GDM1 (cell line): Measurements from ENCODE around the gene BTNL8.
"Not testable (repeated sequence)": the region's sequence is repeated elsewhere in the genome, so short reads cannot be mapped to it uniquely, and the experiment has no call there.

Experiments
- DNase-seq: peaks from one replicate; lab custom pipeline; 2025; lab: John Stamatoyannopoulos, UW

Gene BTNL8

DNA sequence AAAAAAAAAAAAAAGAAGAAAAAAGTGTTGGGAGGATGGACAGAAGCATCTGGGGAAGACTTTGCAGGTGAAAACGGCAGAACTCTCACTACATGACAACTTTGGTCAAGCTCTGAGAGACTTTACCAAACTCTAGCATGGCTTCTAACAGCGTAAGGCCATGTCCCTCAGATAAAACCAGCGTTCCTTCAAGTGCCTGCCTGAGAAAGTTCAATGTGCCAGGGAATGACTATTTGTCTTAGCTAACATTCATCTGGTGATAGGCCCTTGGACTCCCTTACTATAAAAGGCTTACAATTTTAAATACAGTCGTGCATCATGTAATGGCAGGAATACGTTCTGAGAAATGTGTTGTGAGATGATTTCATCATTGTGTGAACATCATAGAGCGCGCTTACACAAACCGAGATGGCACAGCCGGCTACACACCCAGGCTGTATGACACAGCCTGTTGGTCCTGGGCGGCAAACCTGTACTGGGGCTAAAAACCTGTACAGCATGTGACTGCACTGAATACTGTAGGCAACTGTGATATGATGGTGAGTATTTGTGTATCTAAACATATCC is 23.0 kb upstream of the BTNL8 start:
- no peak for DNase-seq

GRCh38 chr5:180885845-180886529 is 13.0 kb upstream of the BTNL8 start:
- DNase-seq = not testable (repeated sequence)

DNA sequence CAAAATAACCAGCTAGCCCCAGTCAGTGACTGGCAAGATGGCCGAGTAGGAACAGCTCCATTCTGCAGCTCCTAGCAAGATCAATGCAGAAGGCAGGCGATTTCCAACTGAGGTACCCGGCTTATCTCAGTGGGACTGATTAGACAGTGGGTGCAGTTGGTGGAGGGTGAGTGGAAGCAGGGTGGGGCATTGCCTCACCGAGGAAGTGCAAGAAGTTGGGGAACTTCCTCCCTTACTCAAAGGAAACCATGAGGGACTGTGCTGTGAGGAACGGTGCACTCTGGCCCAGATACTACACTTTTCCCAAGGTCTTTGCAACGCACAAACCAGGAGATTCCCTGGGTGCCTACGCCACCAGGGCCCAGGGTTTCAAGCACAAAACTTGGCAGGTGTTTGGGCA is 9.6 kb upstream of the BTNL8 start:
- DNase-seq = no peak

- DNase-seq = not testable (repeated sequence)
Measured at GRCh38 chr5:180895330-180895729, 3.6 kb upstream of the BTNL8 start.

- DNase-seq = no peak
Measured at GRCh38 chr5:180900178-180900577, 1.2 kb downstream of the BTNL8 start.

GRCh38 chr5:180901319-180902009 is 2.5 kb downstream of the BTNL8 start:
- DNase-seq = no peak

GRCh38 chr5:180908400-180908799 is 9.4 kb downstream of the BTNL8 start:
- DNase-seq = no peak

- DNase-seq = no peak
Measured at GRCh38 chr5:180908998-180909731, 10.2 kb downstream of the BTNL8 start.

DNA sequence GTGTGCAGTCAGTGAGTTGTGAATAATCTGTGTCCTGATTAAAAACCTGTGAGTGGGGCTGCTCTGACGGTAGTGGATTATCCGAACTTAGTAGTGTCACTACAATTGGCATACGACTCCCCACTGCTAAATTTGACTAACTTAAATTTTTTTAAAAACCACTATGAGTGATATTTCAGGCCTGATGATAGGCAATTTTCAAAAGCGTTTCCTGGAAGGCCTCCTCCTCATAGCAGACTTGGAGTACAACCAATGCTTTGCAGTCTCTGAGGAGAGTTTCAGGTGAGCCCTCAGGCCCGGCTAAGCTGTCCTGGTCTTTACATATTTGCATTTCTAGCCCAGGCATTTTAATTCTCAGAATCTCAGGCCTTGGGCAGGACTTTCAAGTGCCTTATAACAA is 10.8 kb downstream of the BTNL8 start:
- no peak for DNase-seq

DNA sequence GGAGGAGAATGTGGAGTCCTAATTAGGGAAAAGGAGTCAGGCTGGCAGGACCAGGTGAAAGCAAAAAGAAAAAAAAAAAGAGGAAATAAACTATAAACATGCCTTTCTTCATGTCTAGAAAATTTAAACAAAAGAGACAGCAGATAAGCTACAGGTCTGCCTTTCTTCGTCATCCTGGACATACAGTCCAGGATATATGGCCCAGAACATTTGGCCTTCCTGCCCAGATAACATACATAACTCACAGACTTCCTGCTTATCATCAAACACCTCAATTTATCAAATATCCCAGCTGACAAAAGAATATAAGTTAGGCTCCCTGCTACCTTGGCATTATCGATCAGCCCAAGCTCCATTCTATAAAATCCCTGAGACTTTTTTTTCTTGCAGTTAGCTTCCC is 11.2 kb downstream of the BTNL8 start:
- DNase-seq = no peak

DNA sequence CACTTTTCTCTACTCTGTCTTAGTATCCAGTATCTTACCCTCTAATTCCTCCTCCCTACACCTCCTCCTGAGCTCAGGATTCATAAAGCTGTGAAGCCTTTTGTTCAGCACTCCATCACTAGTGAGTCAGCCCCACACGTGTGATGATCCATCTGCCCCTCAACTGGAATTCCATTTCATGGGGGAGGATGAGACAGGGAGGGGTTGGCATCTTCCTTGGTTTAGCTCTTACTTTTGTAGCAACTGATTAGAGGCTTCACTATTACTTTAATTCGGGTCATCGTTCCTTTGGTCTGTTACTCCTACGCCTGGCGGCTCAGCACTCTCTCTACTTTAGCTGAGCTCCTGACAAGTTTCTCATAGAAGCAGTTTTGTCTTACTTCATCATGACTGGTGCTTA is 11.8 kb downstream of the BTNL8 start:
- DNase-seq = no peak

DNA sequence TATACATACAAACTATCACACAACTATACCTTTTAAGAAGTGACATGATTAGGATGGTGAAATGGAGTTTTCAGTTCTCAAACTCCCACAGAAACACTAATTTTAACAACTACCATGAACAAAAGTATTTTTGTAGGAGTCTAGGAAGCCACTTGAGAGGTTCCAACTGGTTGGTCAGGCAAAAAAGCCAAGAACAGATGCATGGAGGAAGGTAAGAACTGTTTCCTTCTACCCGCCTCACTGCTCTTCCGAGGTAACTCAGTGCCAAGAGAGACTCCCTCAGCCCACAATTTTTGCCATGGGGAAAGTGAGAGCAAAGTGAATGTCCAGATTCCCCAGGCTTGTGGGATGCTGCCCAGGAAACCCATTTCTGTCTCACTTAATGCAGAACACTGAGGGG is 15.7 kb downstream of the BTNL8 start:
- DNase-seq = no peak

- DNase-seq = no peak
Measured at GRCh38 chr5:180915924-180916323, 17.0 kb downstream of the BTNL8 start.

GRCh38 chr5:180918380-180918779 is 19.4 kb downstream of the BTNL8 start:
- DNase-seq = no peak

GRCh38 chr5:180920710-180921109 is 21.8 kb downstream of the BTNL8 start:
- DNase-seq = no peak

- DNase-seq = no peak
Measured at GRCh38 chr5:180922932-180923331, 24.0 kb downstream of the BTNL8 start.

- no peak for DNase-seq
Measured at GRCh38 chr5:180932660-180933059, 33.7 kb downstream of the BTNL8 start.

- no peak for DNase-seq
Measured at GRCh38 chr5:180935203-180935602, 36.2 kb downstream of the BTNL8 start.

- DNase-seq = no peak
Measured at GRCh38 chr5:180938294-180938693, 39.3 kb downstream of the BTNL8 start.

DNA sequence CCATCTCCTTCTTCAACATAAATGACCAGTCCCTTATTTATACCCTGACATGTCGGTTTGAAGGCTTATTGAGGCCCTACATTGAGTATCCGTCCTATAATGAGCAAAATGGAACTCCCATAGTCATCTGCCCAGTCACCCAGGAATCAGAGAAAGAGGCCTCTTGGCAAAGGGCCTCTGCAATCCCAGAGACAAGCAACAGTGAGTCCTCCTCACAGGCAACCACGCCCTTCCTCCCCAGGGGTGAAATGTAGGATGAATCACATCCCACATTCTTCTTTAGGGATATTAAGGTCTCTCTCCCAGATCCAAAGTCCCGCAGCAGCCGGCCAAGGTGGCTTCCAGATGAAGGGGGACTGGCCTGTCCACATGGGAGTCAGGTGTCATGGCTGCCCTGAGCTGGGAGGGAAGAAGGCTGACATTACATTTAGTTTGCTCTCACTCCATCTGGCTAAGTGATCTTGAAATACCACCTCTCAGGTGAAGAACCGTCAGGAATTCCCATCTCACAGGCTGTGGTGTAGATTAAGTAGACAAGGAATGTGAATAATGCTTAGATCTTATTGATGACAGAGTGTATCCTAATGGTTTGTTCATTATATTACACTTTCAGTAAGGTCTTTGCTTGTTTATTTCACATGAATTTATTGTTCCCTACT is 51.5 kb downstream of the BTNL8 start:
- no peak for DNase-seq

- no peak for DNase-seq
Measured at GRCh38 chr5:180959661-180960060, 60.7 kb downstream of the BTNL8 start.

DNA sequence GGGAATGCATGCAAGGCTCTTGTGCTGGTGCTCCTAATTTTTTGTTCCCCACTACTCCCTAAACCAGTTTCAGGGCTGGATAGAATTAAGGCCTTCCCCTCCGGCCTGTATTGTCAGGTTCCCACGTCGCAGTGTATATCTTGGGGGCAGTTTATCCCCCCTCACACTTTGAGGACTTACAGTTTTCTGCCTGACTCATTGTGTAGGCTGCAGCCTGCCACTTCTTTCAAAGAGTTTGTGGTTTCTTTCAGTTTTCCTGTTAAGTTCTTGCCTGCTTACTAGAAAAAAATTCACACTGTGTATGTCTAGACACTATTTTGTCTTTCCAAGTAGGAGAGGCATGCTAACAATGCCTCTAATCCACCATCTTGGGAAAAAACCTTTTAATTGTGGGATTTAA is 61.2 kb downstream of the BTNL8 start:
- DNase-seq = no peak
